Large intestine (tissue), 3 donors: Measurements from ENCODE around the gene LRRC61. TPM values are rescaled to one million over a fixed set of nuclear protein-coding genes. Genes with fewer than 3 reads are reported as not detected.

Experiments used
- DNase-seq, 2 donors: peaks; one replicate each; pipeline versions ENCODE4 v3.0.0 to v3.0.0-alpha.2; 2013
- H3K27ac ChIP-seq: one replicate; pipeline ENCODE4 v1.5.1; 2013; ENCODE audit warnings: low read length
- H3K27me3 ChIP-seq: 2 replicates; pipeline ENCODE4 v1.6.1; 2013; ENCODE audit warnings: low read length; ENCODE audit not compliant: control insufficient read depth, insufficient read depth
- H3K36me3 ChIP-seq: 2 replicates; pipeline ENCODE4 v1.6.1; 2013; ENCODE audit warnings: low read length; ENCODE audit not compliant: control insufficient read depth, insufficient read depth
- H3K4me1 ChIP-seq: one replicate; pipeline ENCODE4 v1.6.1; 2013; ENCODE audit warnings: low read length; ENCODE audit not compliant: control insufficient read depth, insufficient read depth
- H3K4me3 ChIP-seq: one replicate; pipeline ENCODE4 v1.5.1; 2013; ENCODE audit warnings: low read length
- H3K9me3 ChIP-seq: one replicate; pipeline ENCODE4 v1.6.1; 2013; ENCODE audit warnings: mild to moderate bottlenecking, low read depth, low read length, moderate library complexity; ENCODE audit not compliant: control insufficient read depth
- WGBS: methylation state at CpG from one replicate; pipeline ENCODE4 v1.1.5; 2013; ENCODE audit warnings: low lambda C conversion rate; ENCODE audit not compliant: insufficient coverage; 5-methylcytosine and 5-hydroxymethylcytosine counted together
- polyA plus RNA-seq: library from polyadenylated mRNA; unstranded; fragments of 120-200 nt; gene quantifications from one replicate; pipeline ENCODE4 v1.2.1, GENCODE V29; 2013

Gene LRRC61
- polyA plus RNA-seq, 1 donor, result 22.8 TPM

DNA sequence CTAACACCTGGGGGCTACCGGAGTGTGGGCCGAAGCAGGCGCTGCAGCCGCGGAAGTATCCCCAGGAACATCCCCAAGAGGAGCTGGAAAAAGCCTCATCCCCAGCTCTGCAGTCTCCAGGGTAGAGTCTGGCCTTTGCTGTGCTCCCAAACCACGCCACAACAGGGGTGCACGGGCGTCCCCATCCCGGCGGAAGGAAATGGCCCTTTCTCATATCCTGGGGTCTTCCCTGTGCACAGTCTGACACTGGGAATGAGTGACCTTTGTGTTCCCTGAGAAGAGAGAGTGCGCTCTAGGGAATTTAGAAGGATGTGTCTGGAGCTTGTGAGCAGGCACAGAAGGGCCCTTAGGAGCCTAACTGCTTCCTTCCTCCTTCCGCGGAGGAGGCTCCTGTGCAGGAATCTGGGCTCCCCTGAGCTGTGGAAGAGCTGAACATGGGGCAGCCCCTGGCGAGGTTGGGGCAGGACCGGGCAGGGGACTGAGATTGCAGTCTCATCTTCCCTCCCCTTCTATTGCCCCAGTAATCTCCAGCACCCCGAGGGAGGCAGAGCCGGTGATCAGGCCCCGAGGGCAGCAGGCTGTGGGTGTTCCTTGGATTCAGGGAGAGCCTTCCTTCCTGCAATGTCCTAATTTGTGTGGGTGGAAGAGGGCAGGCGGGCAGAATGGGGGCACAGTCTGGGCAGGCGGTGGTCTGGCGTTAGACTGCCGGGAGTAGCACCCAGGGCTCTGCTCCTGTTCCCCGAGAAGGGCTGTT is 46.8 kb downstream of the LRRC61 start:
- Histone ChIP-seq H3K36me3 (peaks cover 45% of the 10 kb centered on the region), H3K27ac (peak overlapping the region; percentile 94), H3K4me3 (peak overlapping the region; percentile 82), H3K27me3 (no peaks in the 10 kb centered on the region), H3K4me1 (peaks cover 55% of the 10 kb centered on the region), H3K9me3 (peaks cover 2% of the 10 kb centered on the region)
- no CpG with 5 or more reads among the region's 23 CpGs for WGBS
- peak in 1 of 2 donors; percentile 33 for DNase-seq

DNA sequence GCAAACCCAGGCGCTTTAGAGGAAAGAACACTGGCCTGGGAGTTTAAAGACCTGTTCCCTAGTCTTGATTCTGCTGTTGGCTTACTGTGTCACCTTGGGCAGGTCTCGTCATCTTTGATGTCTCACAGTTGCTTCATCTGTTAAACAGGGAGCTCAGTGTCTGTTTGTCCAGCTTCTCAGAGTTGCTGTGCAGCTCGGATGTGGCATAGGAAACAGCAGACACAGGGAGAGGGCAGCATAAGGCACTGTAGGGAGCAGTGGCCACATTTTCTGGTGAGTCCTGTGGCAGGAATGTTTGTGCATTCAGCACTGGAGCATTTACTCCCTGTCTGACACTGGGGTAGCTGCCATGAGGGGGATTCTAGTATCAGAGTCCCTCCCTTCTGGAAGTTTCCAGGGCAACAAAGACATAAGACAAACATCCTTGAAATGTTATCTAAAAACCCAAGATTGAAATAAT is 47.5 kb downstream of the LRRC61 start:
- H3K36me3 ChIP-seq, result peaks cover 47% of the 10 kb centered on the region
- no CpG with 5 or more reads among the region's 3 CpGs for WGBS
- peak overlapping the region; percentile 82 for H3K4me3 ChIP-seq
- peaks cover 2% of the 10 kb centered on the region for H3K9me3 ChIP-seq
- no peak for DNase-seq
- peaks cover 57% of the 10 kb centered on the region for H3K4me1 ChIP-seq
- H3K27me3 ChIP-seq, result no peaks in the 10 kb centered on the region
- H3K27ac ChIP-seq, result peak overlapping the region; percentile 94

- DNase-seq, result no peak
- Histone ChIP-seq H3K27ac (peak overlapping the region; percentile 94), H3K9me3 (peaks cover 2% of the 10 kb centered on the region), H3K27me3 (no peaks in the 10 kb centered on the region), H3K4me3 (no peak overlapping the region), H3K4me1 (peaks cover 62% of the 10 kb centered on the region), H3K36me3 (peaks cover 47% of the 10 kb centered on the region)
- no CpG with 5 or more reads among the region's 48 CpGs for WGBS
Measured at GRCh38 chr7:150371131-150371995, 48.2 kb downstream of the LRRC61 start.

DNA sequence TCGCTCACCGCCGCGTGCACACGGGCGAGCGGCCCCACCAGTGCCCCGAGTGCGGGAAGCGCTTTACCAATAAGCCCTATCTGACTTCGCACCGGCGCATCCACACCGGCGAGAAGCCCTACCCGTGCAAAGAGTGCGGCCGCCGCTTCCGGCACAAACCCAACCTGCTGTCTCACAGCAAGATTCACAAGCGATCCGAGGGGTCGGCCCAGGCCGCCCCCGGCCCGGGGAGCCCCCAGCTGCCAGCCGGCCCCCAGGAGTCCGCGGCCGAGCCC is 48.8 kb downstream of the LRRC61 start:
- H3K27me3 ChIP-seq, result no peaks in the 10 kb centered on the region
- peaks cover 2% of the 10 kb centered on the region for H3K9me3 ChIP-seq
- peaks cover 66% of the 10 kb centered on the region for H3K4me1 ChIP-seq
- no peak overlapping the region for H3K4me3 ChIP-seq
- DNase-seq, result no peak
- WGBS, result no CpG with 5 or more reads among the region's 30 CpGs
- no peak overlapping the region for H3K27ac ChIP-seq
- peaks cover 47% of the 10 kb centered on the region for H3K36me3 ChIP-seq

GRCh38 chr7:150372271-150373048 is 49.3 kb downstream of the LRRC61 start:
- no CpG with 5 or more reads among the region's 79 CpGs for WGBS
- H3K9me3 ChIP-seq, result peaks cover 2% of the 10 kb centered on the region
- no peak overlapping the region for H3K27ac ChIP-seq
- H3K4me1 ChIP-seq, result peaks cover 67% of the 10 kb centered on the region
- peaks cover 47% of the 10 kb centered on the region for H3K36me3 ChIP-seq
- H3K4me3 ChIP-seq, result no peak overlapping the region
- no peak for DNase-seq
- no peaks in the 10 kb centered on the region for H3K27me3 ChIP-seq

GRCh38 chr7:150373049-150373801 is 50.1 kb downstream of the LRRC61 start:
- DNase-seq, result peak in 1 of 2 donors; percentile 42
- peaks cover 47% of the 10 kb centered on the region for H3K36me3 ChIP-seq
- peaks cover 67% of the 10 kb centered on the region for H3K4me1 ChIP-seq
- H3K4me3 ChIP-seq, result no peak overlapping the region
- H3K9me3 ChIP-seq, result peaks cover 2% of the 10 kb centered on the region
- WGBS, result no CpG with 5 or more reads among the region's 21 CpGs
- H3K27me3 ChIP-seq, result no peaks in the 10 kb centered on the region
- H3K27ac ChIP-seq, result peak overlapping the region; percentile 15

DNA sequence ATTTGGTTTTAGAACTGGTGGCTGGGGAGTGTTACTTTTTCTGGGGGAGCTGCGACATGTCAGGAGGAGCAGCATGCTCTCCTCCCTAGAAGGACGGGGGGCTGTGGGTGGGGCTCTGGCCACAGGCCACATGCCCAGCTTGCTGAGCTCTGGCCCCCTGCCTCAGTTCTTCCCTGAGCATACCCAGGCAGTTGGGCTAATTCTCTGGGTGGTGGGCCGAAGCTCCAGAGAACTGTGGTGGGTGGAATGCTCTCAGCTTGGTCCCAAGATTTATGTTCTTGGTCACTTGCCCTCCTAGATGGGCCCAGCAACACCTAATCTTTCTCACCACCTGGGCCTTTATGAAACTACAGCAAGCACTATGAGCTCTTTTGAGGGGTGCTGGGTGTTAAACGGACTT is 50.9 kb downstream of the LRRC61 start:
- Histone ChIP-seq H3K4me1 (peaks cover 70% of the 10 kb centered on the region), H3K9me3 (peaks cover 4% of the 10 kb centered on the region), H3K4me3 (no peak overlapping the region), H3K27me3 (no peaks in the 10 kb centered on the region), H3K27ac (no peak overlapping the region), H3K36me3 (peaks cover 47% of the 10 kb centered on the region)
- DNase-seq, result no peak
- no CpG with 5 or more reads among the region's 4 CpGs for WGBS

GRCh38 chr7:150374472-150374871 is 51.3 kb downstream of the LRRC61 start:
- no peaks in the 10 kb centered on the region for H3K27me3 ChIP-seq
- peaks cover 4% of the 10 kb centered on the region for H3K9me3 ChIP-seq
- no CpG with 5 or more reads among the region's 5 CpGs for WGBS
- DNase-seq, result no peak
- no peak overlapping the region for H3K27ac ChIP-seq
- peaks cover 70% of the 10 kb centered on the region for H3K4me1 ChIP-seq
- peaks cover 47% of the 10 kb centered on the region for H3K36me3 ChIP-seq
- no peak overlapping the region for H3K4me3 ChIP-seq

- DNase-seq, result no peak
- Histone ChIP-seq H3K9me3 (peaks cover 4% of the 10 kb centered on the region), H3K4me1 (peaks cover 69% of the 10 kb centered on the region), H3K36me3 (peaks cover 38% of the 10 kb centered on the region), H3K27ac (peak overlapping the region; percentile 98), H3K4me3 (no peak overlapping the region), H3K27me3 (no peaks in the 10 kb centered on the region)
- WGBS, result no CpG with 5 or more reads among the region's 10 CpGs
Measured at GRCh38 chr7:150375662-150376521, 52.7 kb downstream of the LRRC61 start.
